IMR-90 (cell line): ENCODE data around the gene CPEB1. TPM values are rescaled to one million over a fixed set of nuclear protein-coding genes. Genes with fewer than 3 reads are reported as not detected.
A peak's percentile ranks its signal among the peaks of the same experiment; 100 is the strongest.

ENCODE experiments used
- ATAC-seq: fragments of 200-7000 bp; cut with Tn5 transposase; 2 replicates; pipeline ENCODE4 v1.9.1; 2020; ENCODE audit warnings: low read depth, mild to moderate bottlenecking, moderate library complexity
- BruUV-seq: library from RNA; stranded (reverse); fragments of 400-500 nt; replicated peaks from 2 replicates; lab custom pipeline; 2021; lab: Mats Ljungman, UMichigan
- CTCF ChIA-PET: fragments of 300-600 bp; formaldehyde crosslinking; extraction: SDS; loops from one replicate; lab custom pipeline; 2021; ENCODE audit warnings: antibody characterized with exemption; lab: Yijun Ruan, JAX
- POLR2A ChIA-PET: fragments of 300-600 bp; sonication (Branson Sonifier 250); formaldehyde crosslinking; loops from one replicate; lab custom pipeline; 2022; ENCODE audit warnings: antibody characterized with exemption; ENCODE audit not compliant: unreplicated experiment; lab: Charles Lee
- DNase-seq: peaks from one replicate; pipeline ENCODE4 v3.0.0; 2013
- H2AFZ ChIP-seq: replicated peaks from 2 replicates; pipeline ENCODE3; 2013; ENCODE audit warnings: low read length, mild to moderate bottlenecking; ENCODE audit not compliant: poor library complexity
- H2AK5ac ChIP-seq: 2 replicates; pipeline ENCODE4 v1.6.1; 2013; ENCODE audit warnings: low read depth, low read length, inconsistent platforms
- H2AK9ac ChIP-seq: replicated peaks from 2 replicates; pipeline ENCODE3; 2013; ENCODE audit warnings: mild to moderate bottlenecking, low read depth, low read length, moderate library complexity; ENCODE audit not compliant: poor library complexity
- H2BK120ac ChIP-seq: 2 replicates; pipeline ENCODE4 v1.6.1; 2013; ENCODE audit warnings: low read depth, low read length, inconsistent platforms
- H2BK15ac ChIP-seq: 3 replicates; pipeline ENCODE4 v1.6.1; 2013; ENCODE audit warnings: low read depth, low read length, inconsistent platforms
- H2BK20ac ChIP-seq: 2 replicates; pipeline ENCODE4 v1.6.1; 2013; ENCODE audit warnings: low read depth, mild to moderate bottlenecking, inconsistent platforms, low read length, moderate library complexity
- H2BK5ac ChIP-seq: 2 replicates; pipeline ENCODE4 v1.6.1; 2013; ENCODE audit warnings: mild to moderate bottlenecking, low read depth, low read length, inconsistent platforms; ENCODE audit not compliant: poor library complexity, severe bottlenecking
- H3K14ac ChIP-seq: replicated peaks from 2 replicates; pipeline ENCODE4 v1.6.1; 2013; ENCODE audit warnings: low read depth, low read length, inconsistent platforms
- H3K18ac ChIP-seq: 2 replicates; pipeline ENCODE4 v1.6.1; 2013; ENCODE audit warnings: low read depth, low read length, control low read depth
- H3K23ac ChIP-seq: 2 replicates; pipeline ENCODE4 v1.6.1; 2013; ENCODE audit warnings: low read depth, low read length, inconsistent platforms
- H3K27ac ChIP-seq: 2 replicates; pipeline ENCODE4 v1.5.1; 2013; ENCODE audit warnings: mild to moderate bottlenecking, control low read depth, low read length; ENCODE audit not compliant: insufficient read depth
- H3K27me3 ChIP-seq: 2 replicates; pipeline ENCODE4 v1.6.1; 2013; ENCODE audit warnings: low read length; ENCODE audit not compliant: control insufficient read depth, insufficient read depth
- H3K36me3 ChIP-seq: 2 replicates; pipeline ENCODE4 v1.6.1; 2013; ENCODE audit warnings: low read length, mixed read lengths; ENCODE audit not compliant: control insufficient read depth, insufficient read depth
- H3K4ac ChIP-seq: 2 replicates; pipeline ENCODE4 v1.6.1; 2013; ENCODE audit warnings: low read depth, low read length, inconsistent platforms
- H3K4me1 ChIP-seq: 2 replicates; pipeline ENCODE4 v1.6.1; 2013; ENCODE audit warnings: low read length, mixed read lengths; ENCODE audit not compliant: control insufficient read depth, insufficient read depth
- H3K4me2 ChIP-seq: 2 replicates; pipeline ENCODE4 v1.6.1; 2013; ENCODE audit warnings: low read depth, mild to moderate bottlenecking, control low read depth, low read length, moderate library complexity
- H3K4me3 ChIP-seq: 2 replicates; pipeline ENCODE4 v1.5.1; 2013; ENCODE audit warnings: low read depth, mild to moderate bottlenecking, control low read depth, low read length, moderate library complexity; ENCODE audit not compliant: insufficient read depth
- H3K56ac ChIP-seq: 2 replicates; pipeline ENCODE4 v1.6.1; 2013; ENCODE audit warnings: low read length, inconsistent platforms; ENCODE audit not compliant: insufficient read depth; ENCODE audit errors: extremely low read depth
- H3K79me1 ChIP-seq, 2 experiments: 2 replicates each; pipeline ENCODE4 v1.6.1; 2013; ENCODE audit warnings: low read length in 2 of 2, inconsistent platforms in 1 of 2, low read depth in 1 of 2
- H3K9ac ChIP-seq: 2 replicates; pipeline ENCODE4 v1.6.1; 2013; ENCODE audit warnings: low read depth, low read length, control low read depth
- H3K9me1 ChIP-seq: 2 replicates; pipeline ENCODE4 v1.6.1; 2013; ENCODE audit warnings: low read length, inconsistent platforms; ENCODE audit not compliant: insufficient read depth
- H3K9me3 ChIP-seq: 2 replicates; pipeline ENCODE4 v1.6.1; 2013; ENCODE audit warnings: low read length; ENCODE audit not compliant: control insufficient read depth, insufficient read depth
- H4K20me1 ChIP-seq: 2 replicates; pipeline ENCODE4 v1.6.1; 2013; ENCODE audit warnings: low read length, inconsistent platforms; ENCODE audit not compliant: insufficient read depth
- H4K5ac ChIP-seq: 2 replicates; pipeline ENCODE4 v1.6.1; 2013; ENCODE audit warnings: mild to moderate bottlenecking, low read depth, low read length, control low read depth
- H4K8ac ChIP-seq, 2 experiments: 2 replicates each; pipeline ENCODE4 v1.6.1; 2013; ENCODE audit warnings: low read depth in 2 of 2, low read length in 2 of 2, control low read depth in 1 of 2, inconsistent platforms in 1 of 2
- H4K91ac ChIP-seq: 2 replicates; pipeline ENCODE4 v1.6.1; 2013; ENCODE audit warnings: low read depth, low read length, inconsistent platforms; ENCODE audit not compliant: insufficient read depth
- RAD21 ChIP-seq: IDR thresholded peaks from 2 replicates; pipeline ENCODE4 v1.6.1; 2012; ENCODE audit warnings: low read length, improper control_type of control experiment
- USF2 ChIP-seq: fragments of 150-350 bp; IDR thresholded peaks from 2 replicates; pipeline ENCODE4 v1.6.1; 2017; ENCODE audit warnings: mild to moderate bottlenecking, antibody characterized with exemption, low read length, low read depth
- WGBS, 2 experiments: methylation state at CpG; one replicate each; pipeline versions ENCODE4 v1.1.5 to v1.1.7; 2013; ENCODE audit warnings: missing lambda C conversion rate in 2 of 2; ENCODE audit not compliant: insufficient read length in 1 of 2; ENCODE audit errors: extremely low coverage in 2 of 2; 5-methylcytosine and 5-hydroxymethylcytosine counted together
- dilution Hi-C: fragments of 300-500 bp; cut with HindIII; formaldehyde crosslinking; loops from one replicate; pipeline ENCODE4 v1.14.3; 2018; ENCODE audit warnings: low sequenced_read_pairs; ENCODE audit not compliant: unreplicated experiment
- in situ Hi-C: fragments of 300-500 bp; cut with MboI; formaldehyde crosslinking; loops from 3 replicates; pipeline ENCODE4 v1.14.3; 2019; ENCODE audit warnings: low sequenced_read_pairs, inconsistent platforms, mixed read lengths
- intact Hi-C: fragments of 100-400 bp; cut with micrococcal nuclease; formaldehyde crosslinking; loops from 2 replicates; pipeline ENCODE4 v1.10.0; 2022
- polyA plus RNA-seq, 3 experiments: library from polyadenylated mRNA; depleted of rRNA; stranded (reverse); fragments of >200 nt; gene quantifications; 2 replicates each; pipeline ENCODE4 v1.2.3, GENCODE V29; 2012; ENCODE audit warnings: low replicate concordance in 1 of 3
- total RNA-seq: library from RNA; depleted of rRNA; stranded (reverse); fragments of >200 nt; gene quantifications from 2 replicates; pipeline ENCODE4 v1.2.3, GENCODE V29; 2012

CPEB1 gene
- total and polyA plus RNA-seq, 2 of the 4 experiments (the other 2 are of a cell fraction), result 8.9 to 12.5 TPM

GRCh38 chr15:82554849-82555248 lies 92.3 kb downstream of the CPEB1 start:
- H3K4me1 ChIP-seq, result no peaks in the 10 kb centered on the region
- CTCF ChIA-PET, result interaction anchor here (0.6 kb wide), 1 partner anchor 52 kb away, joined by 3 read pairs; no protein-coding TSS in a partner anchor
- no peaks in the 10 kb centered on the region for H3K9me3 ChIP-seq
- no peak overlapping the region for H2BK120ac ChIP-seq
- H3K4me3 ChIP-seq, result no peak overlapping the region
- no peak overlapping the region for H2BK15ac ChIP-seq
- no peak overlapping the region for H3K4me2 ChIP-seq
- no peak overlapping the region for H3K27ac ChIP-seq
- dilution Hi-C loops, result no loop called here
- POLR2A ChIA-PET, result no interaction called here
- H4K20me1 ChIP-seq, result no peaks in the 10 kb centered on the region
- H3K4ac ChIP-seq, result no peak overlapping the region
- no peak overlapping the region for H2AK9ac ChIP-seq
- H4K8ac ChIP-seq, result no peak overlapping the region
- no peak overlapping the region for H3K23ac ChIP-seq
- in situ Hi-C loops, result no loop called here
- H3K27me3 ChIP-seq, result no peaks in the 10 kb centered on the region
- DNase-seq (no peak), ATAC-seq (peak; percentile 71)
- intact Hi-C loops, result no loop called here
- H3K9ac ChIP-seq, result no peak overlapping the region
- no peak overlapping the region for H3K56ac ChIP-seq
- no peak overlapping the region for H4K5ac ChIP-seq
- no peak overlapping the region for H4K91ac ChIP-seq
- H2AK5ac ChIP-seq, result no peak overlapping the region
- no peak overlapping the region for H2AFZ ChIP-seq
- WGBS, 2 experiments, result 100% methylated on average over 1 of the region's 2 CpGs; no CpG with 5 or more reads in 1 of the 2 experiments
- H3K14ac ChIP-seq, result no peak overlapping the region
- no TSS peak for BruUV-seq
- H3K9me1 ChIP-seq, result no peaks in the 10 kb centered on the region; the same call in 1 of the 2 replicates
- H2BK20ac ChIP-seq, result no peak overlapping the region
- H3K36me3 ChIP-seq, result peaks cover 2% of the 10 kb centered on the region
- H3K18ac ChIP-seq, result no peak overlapping the region
- TF ChIP-seq USF2, result no peak
- TF ChIP-seq RAD21, result no peak
- no peaks in the 10 kb centered on the region for H3K79me1 ChIP-seq
- H2BK5ac ChIP-seq, result no peak overlapping the region
